ENCODE results near the gene ADH6. TPM values are rescaled to one million over a fixed set of nuclear protein-coding genes. Genes with fewer than 3 reads are reported as not detected.
A peak's percentile ranks its signal among the peaks of the same experiment; 100 is the strongest.
"Not testable (repeated sequence)": the region's sequence is repeated elsewhere in the genome, so short reads cannot be mapped to it uniquely, and the experiment has no call there.

The ADH6 gene
- not detected in 2 replicates for total RNA-seq

DNA sequence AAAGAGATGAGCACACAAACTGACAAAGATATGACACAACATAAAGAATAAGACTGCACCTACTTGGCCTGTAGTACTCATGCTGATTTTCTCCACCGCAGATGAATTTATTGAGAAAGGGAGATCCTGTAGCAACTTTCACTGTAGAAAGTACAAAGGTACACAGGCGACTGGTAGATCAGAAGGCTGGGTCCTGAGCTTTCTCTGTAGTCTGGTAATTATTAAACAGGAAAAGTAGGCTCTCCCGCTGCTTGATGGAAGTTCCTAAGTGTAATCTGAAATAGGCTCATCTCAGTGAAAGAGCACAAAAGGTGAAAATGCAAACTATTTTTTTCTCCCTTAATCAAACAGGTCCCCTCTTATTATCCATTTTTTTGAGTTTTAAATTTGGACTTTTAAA is at the start of gene ADH6:
TSS of gene ADH6 (minus strand) at position 175 of the 400 bp plus-strand sequence. CDS start at position 81, 94 bp downstream.
- no peaks in the 10 kb centered on the region for H3K36me3 ChIP-seq (ENCODE audit: control insufficient read depth, insufficient read depth, low read length)
- FAIRE-seq = no peak
- no peak within 1 kb of the TSS for H3K4me3 ChIP-seq (ENCODE audit: low read depth, low read length)
- H3K27me3 ChIP-seq (ENCODE audit: control insufficient read depth, insufficient read depth, low read length) = no peaks in the 10 kb centered on the region
- DNase-seq (ENCODE audit: low read depth) = no peak
- TF ChIP-seq, protein P1, sequence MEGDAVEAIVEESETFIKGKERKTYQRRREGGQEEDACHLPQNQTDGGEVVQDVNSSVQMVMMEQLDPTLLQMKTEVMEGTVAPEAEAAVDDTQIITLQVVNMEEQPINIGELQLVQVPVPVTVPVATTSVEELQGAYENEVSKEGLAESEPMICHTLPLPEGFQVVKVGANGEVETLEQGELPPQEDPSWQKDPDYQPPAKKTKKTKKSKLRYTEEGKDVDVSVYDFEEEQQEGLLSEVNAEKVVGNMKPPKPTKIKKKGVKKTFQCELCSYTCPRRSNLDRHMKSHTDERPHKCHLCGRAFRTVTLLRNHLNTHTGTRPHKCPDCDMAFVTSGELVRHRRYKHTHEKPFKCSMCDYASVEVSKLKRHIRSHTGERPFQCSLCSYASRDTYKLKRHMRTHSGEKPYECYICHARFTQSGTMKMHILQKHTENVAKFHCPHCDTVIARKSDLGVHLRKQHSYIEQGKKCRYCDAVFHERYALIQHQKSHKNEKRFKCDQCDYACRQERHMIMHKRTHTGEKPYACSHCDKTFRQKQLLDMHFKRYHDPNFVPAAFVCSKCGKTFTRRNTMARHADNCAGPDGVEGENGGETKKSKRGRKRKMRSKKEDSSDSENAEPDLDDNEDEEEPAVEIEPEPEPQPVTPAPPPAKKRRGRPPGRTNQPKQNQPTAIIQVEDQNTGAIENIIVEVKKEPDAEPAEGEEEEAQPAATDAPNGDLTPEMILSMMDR (IDR thresholded peaks at IDR 0.05; ENCODE audit: insufficient read depth, low read length, severe bottlenecking) = no peak

DNA sequence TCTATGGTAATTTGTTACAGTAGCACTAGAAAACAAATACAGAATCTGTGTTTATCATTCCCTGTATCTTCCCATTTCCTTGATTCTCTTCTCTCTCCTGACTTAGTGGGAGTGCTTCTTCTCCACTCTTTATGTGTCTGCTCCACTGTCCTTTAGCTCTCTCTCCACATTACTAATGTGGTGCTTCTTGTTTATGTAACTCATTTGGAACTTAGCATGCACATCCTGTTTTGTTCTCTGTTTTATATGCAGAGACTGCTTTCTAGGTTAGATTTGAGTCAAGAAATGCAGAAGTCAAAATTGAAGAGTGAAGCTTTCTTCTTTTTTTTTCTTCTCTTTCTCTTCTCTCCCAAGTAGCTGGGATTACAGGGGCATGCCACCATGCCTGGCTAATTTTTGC is 45.9 kb upstream of the ADH6 start:
- H3K27me3 ChIP-seq (ENCODE audit: control insufficient read depth, insufficient read depth, low read length) = no peaks in the 10 kb centered on the region
- H3K36me3 ChIP-seq (ENCODE audit: control insufficient read depth, insufficient read depth, low read length) = no peaks in the 10 kb centered on the region
- TF ChIP-seq, protein P1 (IDR thresholded peaks at IDR 0.05; ENCODE audit: insufficient read depth, low read length, severe bottlenecking) = no peak
- H3K4me3 ChIP-seq (ENCODE audit: low read depth, low read length) = no peak overlapping the region
- FAIRE-seq (no peak), DNase-seq (ENCODE audit: low read depth) (no peak)

DNA sequence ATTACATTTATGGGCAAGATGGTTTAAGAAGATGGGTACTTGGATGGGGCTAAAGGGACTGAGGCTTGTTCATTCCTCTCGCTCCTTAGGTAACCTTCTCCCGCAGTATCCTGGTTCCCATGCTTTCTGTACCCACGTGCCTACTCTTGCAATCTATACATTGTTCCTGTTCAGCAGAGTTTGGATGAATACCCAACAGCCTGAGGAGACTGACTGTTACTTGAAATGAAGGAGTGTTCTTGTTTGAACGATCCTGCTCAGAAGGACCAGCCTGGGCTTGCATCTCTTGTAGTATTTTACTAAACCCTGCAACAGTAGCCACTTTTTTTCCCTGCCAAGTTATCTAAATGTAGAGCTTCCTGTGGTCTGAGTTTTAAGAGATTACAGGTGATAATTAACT is 33.7 kb upstream of the ADH6 start:
- no peaks in the 10 kb centered on the region for H3K27me3 ChIP-seq (ENCODE audit: control insufficient read depth, insufficient read depth, low read length)
- no peaks in the 10 kb centered on the region for H3K36me3 ChIP-seq (ENCODE audit: control insufficient read depth, insufficient read depth, low read length)
- TF ChIP-seq, protein P1 (IDR thresholded peaks at IDR 0.05; ENCODE audit: insufficient read depth, low read length, severe bottlenecking) = no peak
- DNase-seq (ENCODE audit: low read depth) (peak; percentile 89), FAIRE-seq (peak; percentile 79)
- H3K4me3 ChIP-seq (ENCODE audit: low read depth, low read length) = no peak overlapping the region

DNA sequence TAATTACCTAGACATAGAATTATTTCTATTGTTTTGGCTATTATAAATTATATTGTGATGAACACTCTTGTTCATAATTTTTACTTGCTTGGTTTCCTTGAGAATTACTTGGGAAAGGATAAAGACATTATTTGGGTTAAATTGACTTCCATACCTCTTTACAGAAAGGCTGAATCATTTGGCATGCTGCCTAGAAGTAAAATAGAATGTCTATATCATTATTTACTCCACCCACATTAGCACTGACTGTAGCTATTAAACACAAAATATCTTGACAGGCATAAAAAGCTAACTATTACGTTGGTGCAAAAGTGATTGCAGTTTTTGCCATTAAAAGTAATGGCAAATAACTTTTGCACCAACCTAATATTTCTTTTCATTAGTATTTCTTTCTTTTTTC is 29.7 kb upstream of the ADH6 start:
- DNase-seq (ENCODE audit: low read depth) (peak; percentile 80), FAIRE-seq (no peak)
- TF ChIP-seq, protein P1 (IDR thresholded peaks at IDR 0.05; ENCODE audit: insufficient read depth, low read length, severe bottlenecking) = no peak
- Histone ChIP-seq H3K36me3 (ENCODE audit: control insufficient read depth, insufficient read depth, low read length) (no peaks in the 10 kb centered on the region), H3K4me3 (ENCODE audit: low read depth, low read length) (no peak overlapping the region), H3K27me3 (ENCODE audit: control insufficient read depth, insufficient read depth, low read length) (no peaks in the 10 kb centered on the region)

DNA sequence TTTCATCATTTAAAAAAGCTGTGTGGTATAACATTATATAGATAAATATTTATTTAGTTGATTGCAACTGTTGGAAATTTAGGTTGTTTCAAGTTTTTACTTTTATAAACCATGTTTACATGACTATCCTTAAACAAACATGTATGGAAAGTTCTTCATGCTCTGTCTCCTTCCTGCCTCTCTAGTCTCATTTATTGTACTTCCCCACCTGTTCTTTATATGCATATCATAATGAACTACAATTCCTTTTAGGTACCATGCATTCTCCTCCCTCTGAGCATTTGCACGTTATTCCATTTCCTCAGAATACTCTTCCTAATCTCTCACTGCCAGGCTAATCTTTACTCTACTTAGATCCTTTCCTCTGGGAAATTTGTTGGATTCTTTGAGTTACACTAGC is 16.9 kb upstream of the ADH6 start:
- H3K36me3 ChIP-seq (ENCODE audit: control insufficient read depth, insufficient read depth, low read length) = no peaks in the 10 kb centered on the region
- no peak for FAIRE-seq
- H3K27me3 ChIP-seq (ENCODE audit: control insufficient read depth, insufficient read depth, low read length) = no peaks in the 10 kb centered on the region
- no peak for DNase-seq (ENCODE audit: low read depth)
- TF ChIP-seq, protein P1 (IDR thresholded peaks at IDR 0.05; ENCODE audit: insufficient read depth, low read length, severe bottlenecking) = no peak
- H3K4me3 ChIP-seq (ENCODE audit: low read depth, low read length) = no peak overlapping the region

DNA sequence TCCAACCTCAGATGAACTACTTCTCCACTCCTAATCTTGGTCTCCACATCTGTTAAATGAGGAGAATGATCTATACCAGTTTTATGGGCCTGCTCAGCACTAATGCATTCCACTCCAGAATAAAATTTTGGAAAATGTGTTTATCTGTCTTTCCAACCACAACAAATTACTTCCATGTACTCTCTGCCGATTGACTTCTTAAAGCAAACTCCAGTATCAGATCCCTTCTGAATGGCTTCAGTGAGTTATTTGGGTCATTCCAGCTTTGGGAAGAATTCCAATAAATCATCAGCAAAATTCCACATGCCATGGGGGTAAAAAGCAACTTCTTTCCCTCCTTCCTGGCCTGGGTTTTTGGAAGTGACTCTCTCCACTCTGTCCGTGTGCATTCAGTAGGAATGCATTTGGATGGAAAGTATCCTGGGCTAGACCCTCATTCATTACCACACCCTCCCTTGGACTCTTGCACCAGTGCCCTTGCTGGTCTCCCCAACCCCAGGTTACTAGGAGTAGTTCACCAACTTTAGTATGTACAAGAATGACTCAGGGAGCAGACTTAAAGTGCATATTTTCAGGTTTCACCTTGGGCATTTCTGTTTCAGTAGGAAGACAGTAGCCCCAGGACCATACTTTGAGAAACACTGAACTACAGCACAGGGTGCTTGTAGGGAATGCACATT is 15.4 kb upstream of the ADH6 start:
- no peak for DNase-seq (ENCODE audit: low read depth)
- TF ChIP-seq, protein P1 (IDR thresholded peaks at IDR 0.05; ENCODE audit: insufficient read depth, low read length, severe bottlenecking) = no peak
- H3K27me3 ChIP-seq (ENCODE audit: control insufficient read depth, insufficient read depth, low read length) = no peaks in the 10 kb centered on the region
- no peaks in the 10 kb centered on the region for H3K36me3 ChIP-seq (ENCODE audit: control insufficient read depth, insufficient read depth, low read length)
- no peak overlapping the region for H3K4me3 ChIP-seq (ENCODE audit: low read depth, low read length)
- FAIRE-seq = no peak

DNA sequence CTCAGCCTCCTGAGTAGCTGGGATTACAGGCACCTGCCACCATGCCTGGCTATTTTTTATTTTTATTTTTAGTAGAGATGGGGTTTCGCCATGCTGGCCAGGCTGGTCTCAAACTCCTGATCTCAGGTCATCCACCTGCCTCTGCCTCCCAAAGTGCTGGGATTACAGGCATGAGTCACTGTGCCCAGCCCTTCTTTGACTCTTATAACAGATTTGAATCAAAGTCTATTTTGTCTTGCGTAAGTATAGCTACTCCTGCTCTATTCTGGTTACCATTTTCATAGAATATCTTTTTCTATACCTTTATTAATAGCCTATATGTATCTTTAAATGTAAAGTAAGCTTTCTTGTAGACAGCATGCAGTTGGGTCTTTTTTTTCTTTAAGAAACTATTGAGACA is 14.4 kb upstream of the ADH6 start:
- peak; percentile 15 for DNase-seq (ENCODE audit: low read depth)

DNA sequence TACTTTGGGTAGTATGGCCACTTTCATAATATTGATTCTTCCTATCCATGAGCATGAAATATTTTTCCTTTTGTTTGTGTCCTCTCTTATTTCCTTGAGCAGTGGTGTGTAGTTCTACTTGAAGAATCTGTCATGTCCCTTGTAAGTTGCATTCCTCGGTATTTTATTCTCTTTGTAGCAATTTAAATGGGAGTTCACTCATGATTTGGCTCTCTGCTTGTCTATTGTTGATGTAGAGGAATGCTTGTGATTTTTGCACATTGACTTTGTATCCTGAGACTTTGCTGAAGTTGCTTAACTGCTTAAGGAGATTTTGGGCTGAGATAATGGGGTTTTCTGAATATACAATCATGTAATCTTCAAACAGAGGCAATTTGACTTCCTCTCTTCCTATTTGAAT is 9.7 kb upstream of the ADH6 start:
- H3K36me3 ChIP-seq (ENCODE audit: control insufficient read depth, insufficient read depth, low read length); FAIRE-seq; H3K27me3 ChIP-seq (ENCODE audit: control insufficient read depth, insufficient read depth, low read length); H3K4me3 ChIP-seq (ENCODE audit: low read depth, low read length); DNase-seq (ENCODE audit: low read depth): not testable (repeated sequence)

More for the DNA sequence above, 14.4 kb upstream of the ADH6 start:
- not testable (repeated sequence) for H3K36me3 ChIP-seq (ENCODE audit: control insufficient read depth, insufficient read depth, low read length); FAIRE-seq; H3K27me3 ChIP-seq (ENCODE audit: control insufficient read depth, insufficient read depth, low read length); H3K4me3 ChIP-seq (ENCODE audit: low read depth, low read length)
